ENCODE results near the gene XYLT1. TPM values are rescaled to one million over a fixed set of nuclear protein-coding genes. Genes with fewer than 3 reads are reported as not detected.

Gene XYLT1
- total RNA-seq, 3 donors from 2014 or later (not counting 1 experiment from before 2014, with no cell fraction given), result 40.9 to 55.5 (median 43.8) TPM

GRCh38 chr16:17364319-17365210 is 106.2 kb downstream of the XYLT1 start:
- peaks cover 85% of the 10 kb centered on the region for H3K4me1 ChIP-seq (ENCODE audit: control insufficient read depth, insufficient read depth, low read length)
- no peak overlapping the region for H3K4me3 ChIP-seq (ENCODE audit: low read length)
- intact Hi-C loops (cut with micrococcal nuclease), result loop anchor here (1.0 to 5.0 kb wide), 2 partner anchors 19 to 103 kb away; no protein-coding TSS in a partner anchor
- peak; percentile 46 to 64 (median 59) for ATAC-seq
- Mint-ChIP-seq H3K4me3 (peak overlapping the region; percentile 52), H3K27me3 (ENCODE audit: low read depth in 2 of 2) (no peaks in the 10 kb centered on the region), H3K36me3 (no peaks in the 10 kb centered on the region), H3K9me3 (no peaks in the 10 kb centered on the region), H3K4me1 (peaks cover 89% of the 10 kb centered on the region in 2 donors), H3K27ac (peak overlapping the region; percentile 96 to 99)
- no peak for TF ChIP-seq CTCF (IDR thresholded peaks at IDR 0.05)
- no peaks in the 10 kb centered on the region for H3K36me3 ChIP-seq (ENCODE audit: control insufficient read depth, insufficient read depth, low read length)
- peak overlapping the region; percentile 66 for H3K27ac ChIP-seq (ENCODE audit: low read length)
- 53% methylated on average over 18 of the region's 18 CpGs for WGBS (ENCODE audit: insufficient coverage)
- DNase-seq, result peak in 1 of 2 donors; percentile 92
- H3K27me3 ChIP-seq (ENCODE audit: control insufficient read depth, insufficient read depth, low read length), result no peaks in the 10 kb centered on the region
- H3K9me3 ChIP-seq (ENCODE audit: control insufficient read depth, insufficient read depth, low read length), result no peaks in the 10 kb centered on the region

GRCh38 chr16:17362946-17363345 is 107.8 kb downstream of the XYLT1 start:
- intact Hi-C loops (cut with micrococcal nuclease), result no loop called here
- Histone ChIP-seq H3K27ac (ENCODE audit: low read length) (no peak overlapping the region), H3K4me1 (ENCODE audit: control insufficient read depth, insufficient read depth, low read length) (peaks cover 86% of the 10 kb centered on the region), H3K27me3 (ENCODE audit: control insufficient read depth, insufficient read depth, low read length) (no peaks in the 10 kb centered on the region), H3K9me3 (ENCODE audit: control insufficient read depth, insufficient read depth, low read length) (no peaks in the 10 kb centered on the region), H3K4me3 (ENCODE audit: low read length) (no peak overlapping the region), H3K36me3 (ENCODE audit: control insufficient read depth, insufficient read depth, low read length) (no peaks in the 10 kb centered on the region)
- no peak for TF ChIP-seq CTCF (IDR thresholded peaks at IDR 0.05)
- Mint-ChIP-seq H3K4me3 (no peak overlapping the region), H3K4me1 (peaks cover 88 to 90% of the 10 kb centered on the region in 2 donors), H3K27ac (peak overlapping the region; percentile 53 to 72), H3K27me3 (ENCODE audit: low read depth in 2 of 2) (no peaks in the 10 kb centered on the region), H3K36me3 (no peaks in the 10 kb centered on the region), H3K9me3 (no peaks in the 10 kb centered on the region)
- ATAC-seq, result no peak
- DNase-seq, result no peak
- WGBS (ENCODE audit: insufficient coverage), result 96% methylated on average over 3 of the region's 4 CpGs

DNA sequence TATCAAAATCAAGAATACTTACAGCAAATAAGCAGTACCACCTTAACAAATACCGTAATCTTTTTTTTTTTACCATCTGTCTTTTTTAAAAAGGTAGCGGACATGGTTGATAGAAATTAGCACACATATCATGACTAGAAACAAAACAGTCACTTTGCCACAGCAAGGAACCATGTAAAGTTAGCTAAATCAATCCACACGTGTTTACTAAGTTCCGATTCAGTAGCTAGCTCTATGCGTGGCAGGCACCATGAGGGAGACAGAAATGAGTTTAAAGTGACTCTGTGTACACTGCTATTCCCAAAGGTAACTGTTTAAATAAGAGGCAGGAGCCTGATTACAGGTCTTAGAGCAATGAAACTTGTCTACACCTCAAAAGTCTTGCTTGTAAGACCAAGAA is 108.6 kb downstream of the XYLT1 start:
- DNase-seq, result no peak
- no peak for TF ChIP-seq CTCF (IDR thresholded peaks at IDR 0.05)
- ATAC-seq, result no peak
- no peak overlapping the region for H3K4me3 ChIP-seq (ENCODE audit: low read length)
- no peaks in the 10 kb centered on the region for H3K27me3 Mint-ChIP-seq (ENCODE audit: low read depth in 2 of 2)
- H3K9me3 ChIP-seq (ENCODE audit: control insufficient read depth, insufficient read depth, low read length), result no peaks in the 10 kb centered on the region
- intact Hi-C loops (cut with micrococcal nuclease), result no loop called here
- no peaks in the 10 kb centered on the region for H3K36me3 Mint-ChIP-seq
- no peaks in the 10 kb centered on the region for H3K36me3 ChIP-seq (ENCODE audit: control insufficient read depth, insufficient read depth, low read length)
- 91% methylated on average over 5 of the region's 5 CpGs for WGBS (ENCODE audit: insufficient coverage)
- H3K27ac ChIP-seq (ENCODE audit: low read length), result no peak overlapping the region
- H3K9me3 Mint-ChIP-seq, result no peaks in the 10 kb centered on the region
- peak overlapping the region; percentile 53 to 72 for H3K27ac Mint-ChIP-seq
- H3K4me3 Mint-ChIP-seq, result no peak overlapping the region
- no peaks in the 10 kb centered on the region for H3K27me3 ChIP-seq (ENCODE audit: control insufficient read depth, insufficient read depth, low read length)
- peaks cover 86% of the 10 kb centered on the region for H3K4me1 ChIP-seq (ENCODE audit: control insufficient read depth, insufficient read depth, low read length)
- H3K4me1 Mint-ChIP-seq, result peaks cover 87 to 90% of the 10 kb centered on the region in 2 donors

Data from natural killer cell (primary cell).